ENCODE data around the gene NBPF6.
"Not testable (repeated sequence)": the region's sequence is repeated elsewhere in the genome, so short reads cannot be mapped to it uniquely, and the experiment has no call there.

Gene NBPF6

DNA sequence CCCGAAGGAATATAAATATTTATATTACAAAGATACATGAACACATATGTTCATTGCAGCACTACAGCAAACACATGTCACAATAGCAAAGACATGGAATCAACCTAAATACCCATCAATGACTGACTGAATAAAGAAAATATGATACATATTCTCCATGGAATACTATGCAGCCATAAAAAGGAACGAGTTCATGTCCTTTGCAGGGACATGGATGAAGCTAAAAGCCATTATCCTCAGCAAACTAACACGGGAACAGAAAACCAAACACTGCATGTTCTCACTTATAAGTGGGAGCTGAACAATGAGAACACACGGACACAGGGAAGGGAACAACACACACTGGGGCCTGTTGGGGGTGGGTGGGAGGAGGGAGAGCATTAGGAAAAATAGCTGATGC lies 46.7 kb downstream of the NBPF6 start:
- DNase-seq (ENCODE audit: low spot score), result not testable (repeated sequence)

DNA sequence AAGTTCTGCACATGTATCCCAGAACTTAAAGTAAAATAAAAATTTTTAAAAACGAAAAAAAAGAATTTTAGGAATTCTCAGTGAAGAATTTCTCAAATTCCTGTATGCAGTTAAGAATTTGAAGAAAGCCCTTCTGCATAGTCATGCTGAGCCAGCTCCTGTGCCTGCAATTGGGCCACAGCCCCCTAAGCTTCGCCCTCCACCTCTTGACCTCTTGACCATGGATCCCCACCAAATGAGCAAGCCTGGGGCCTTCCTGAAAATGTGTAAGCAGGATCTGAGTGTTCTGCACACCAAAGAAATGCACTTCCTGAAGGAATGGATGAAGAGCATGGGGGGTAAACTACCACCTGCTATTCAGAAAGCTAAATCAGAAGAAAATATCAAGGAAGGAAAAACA lies 52.0 kb downstream of the NBPF6 start:
- no peak for DNase-seq (ENCODE audit: low spot score)

DNA sequence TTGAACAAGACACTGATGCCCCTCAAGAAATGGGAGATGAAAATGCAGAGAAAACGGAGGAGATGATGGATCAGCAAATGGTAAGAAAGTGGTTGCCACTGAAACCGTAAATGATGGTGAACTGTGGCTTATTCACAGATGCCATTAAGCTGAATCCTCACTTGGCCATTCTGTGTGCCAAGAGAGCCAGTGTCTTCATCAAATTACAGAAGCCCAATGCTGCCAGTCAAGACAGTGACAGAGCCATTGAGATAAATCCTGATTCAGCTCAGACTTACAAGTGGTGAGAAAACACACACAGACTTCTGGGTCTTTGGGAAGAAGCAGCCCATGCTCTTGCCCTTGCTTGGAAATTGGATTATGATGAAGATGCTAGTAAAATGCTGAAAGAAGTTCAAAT lies 52.5 kb downstream of the NBPF6 start:
- no peak for DNase-seq (ENCODE audit: low spot score)

DNA sequence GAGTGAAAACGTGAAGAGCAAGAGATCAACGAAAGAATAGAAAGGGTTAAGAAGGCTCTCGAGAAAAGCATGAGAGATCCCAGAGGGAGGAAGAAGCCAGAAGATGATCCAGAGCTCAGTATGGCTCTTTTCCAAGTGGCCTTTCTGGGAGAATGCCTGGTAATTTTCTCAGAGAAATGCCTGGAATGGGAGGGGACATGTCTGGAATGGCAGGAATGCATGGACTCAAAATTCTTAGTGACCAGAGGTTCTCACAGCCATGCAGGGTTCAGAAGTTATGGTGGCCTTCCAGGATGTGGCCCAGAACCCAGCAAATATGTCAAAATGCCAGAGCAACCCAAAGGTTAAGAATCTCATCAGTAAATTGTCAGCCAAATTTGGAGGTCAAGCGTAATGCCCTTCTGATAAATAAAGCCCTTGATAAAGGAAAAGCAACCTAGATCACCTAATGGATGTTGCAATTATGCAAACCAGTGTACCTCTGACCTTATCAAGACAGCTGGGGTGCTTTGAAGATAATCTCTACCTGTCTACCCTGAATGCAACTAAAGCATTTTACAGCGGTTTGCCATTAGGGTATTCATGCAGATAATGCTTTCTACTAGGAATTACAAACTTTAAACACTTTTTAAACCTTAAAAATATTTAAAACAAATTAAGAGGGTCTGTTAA lies 53.1 kb downstream of the NBPF6 start:
- no peak for DNase-seq (ENCODE audit: low spot score)

DNA sequence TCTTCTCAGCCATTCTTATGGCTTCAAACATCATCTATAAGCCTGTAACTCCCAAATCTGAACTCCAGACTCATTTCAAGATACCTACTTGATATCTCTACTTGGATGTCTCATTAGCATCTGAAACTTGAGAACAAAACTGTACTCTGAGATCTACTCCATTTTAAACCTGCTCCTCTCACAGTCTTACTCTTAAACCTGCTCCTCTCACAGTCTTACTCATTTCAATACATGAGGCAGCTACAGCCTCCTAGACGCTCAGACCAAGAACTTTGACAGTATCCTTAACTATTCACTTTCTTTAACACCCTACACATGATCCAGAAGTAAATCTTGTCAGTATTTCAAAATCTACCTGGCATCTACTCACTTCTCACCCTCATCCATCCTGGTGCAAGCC lies 54.3 kb downstream of the NBPF6 start:
- no peak for DNase-seq (ENCODE audit: low spot score)

DNA sequence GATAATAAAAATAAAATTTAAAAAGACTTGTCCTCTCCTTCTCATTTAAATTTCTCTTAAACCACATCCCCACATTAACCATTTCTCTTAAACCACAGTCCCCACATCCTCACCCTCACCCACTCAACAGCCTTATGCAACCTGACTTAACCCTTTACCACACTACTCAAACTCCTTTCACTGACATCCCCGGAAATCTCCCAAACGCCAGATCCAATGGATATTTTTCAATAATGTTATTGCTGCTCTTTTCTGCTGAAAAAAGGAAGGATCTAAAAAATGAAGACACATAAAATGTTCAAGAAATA lies 55.6 kb downstream of the NBPF6 start:
- no peak for DNase-seq (ENCODE audit: low spot score)

DNA sequence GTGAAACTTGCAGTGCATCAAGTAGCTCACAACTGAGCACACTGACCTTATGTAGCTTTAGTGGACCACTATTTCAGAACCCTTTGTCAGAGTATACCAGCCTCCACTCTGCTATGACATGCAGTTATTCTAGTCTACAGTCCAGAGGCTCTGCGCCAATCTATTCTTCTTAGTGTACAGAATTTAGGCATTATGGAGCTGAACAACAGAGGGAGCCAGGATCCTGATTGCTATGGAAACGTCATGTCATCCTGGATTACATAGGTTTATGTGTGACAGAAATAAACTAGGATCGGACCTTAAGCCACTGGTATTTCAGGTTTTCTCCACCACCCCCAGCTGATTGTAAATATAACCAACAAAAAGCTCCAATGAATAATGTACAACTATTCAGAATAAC lies 61.6 kb downstream of the NBPF6 start:
- DNase-seq (ENCODE audit: low spot score), result no peak

DNA sequence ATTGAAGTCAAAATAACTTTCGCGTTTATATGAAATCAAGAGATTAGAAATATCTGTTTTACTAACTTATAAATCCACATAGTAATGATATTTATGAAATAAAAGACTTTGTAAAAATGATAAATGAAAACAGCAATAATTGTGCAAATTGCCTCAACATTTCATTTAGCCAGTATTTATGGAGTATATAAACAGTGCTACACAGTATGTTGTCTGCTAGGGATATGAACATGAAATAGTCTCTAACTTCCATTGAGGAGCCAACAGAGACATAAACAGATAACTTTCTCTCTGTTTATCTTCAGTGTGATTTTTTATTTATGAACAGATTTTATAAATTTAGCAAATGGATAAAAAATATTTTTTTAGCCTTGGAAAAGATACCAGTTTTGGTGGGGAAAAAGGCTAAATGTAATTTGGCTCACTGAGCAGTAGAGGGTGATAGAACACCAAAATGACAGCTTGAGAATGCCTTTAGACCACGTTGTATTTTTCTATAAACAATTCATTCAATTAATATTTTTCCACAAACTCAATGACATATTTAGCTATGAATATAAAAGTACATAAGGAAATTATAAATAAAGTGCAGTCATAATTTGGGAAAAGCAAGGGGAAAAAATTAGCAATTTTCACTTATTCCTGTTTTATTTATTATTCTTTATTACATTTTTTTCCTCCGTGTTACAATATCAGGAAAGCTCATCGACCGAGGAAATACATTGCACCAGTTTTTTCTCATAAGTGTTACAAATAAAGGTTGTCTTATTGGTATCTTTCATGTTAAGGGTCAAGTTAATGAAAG lies 62.3 kb downstream of the NBPF6 start:
- peak; percentile 33 for DNase-seq (ENCODE audit: low spot score)

DNA sequence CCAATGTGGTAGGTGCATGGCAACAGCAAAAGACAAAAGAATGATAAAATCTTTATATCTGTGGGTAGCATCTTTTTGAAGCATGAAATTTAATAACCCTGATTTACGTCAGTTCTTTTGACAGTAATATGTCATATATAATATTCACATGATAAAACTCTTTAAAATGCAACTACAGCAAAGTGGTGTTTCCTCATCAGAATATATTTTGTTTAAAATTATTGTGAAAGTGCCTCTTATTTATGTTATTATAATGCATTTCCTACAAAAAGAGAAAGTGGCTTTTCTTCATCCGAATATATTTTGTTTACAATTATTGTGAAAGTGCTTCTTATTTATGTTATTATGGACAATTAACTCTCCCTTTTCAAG lies 62.9 kb downstream of the NBPF6 start:
- no peak for DNase-seq (ENCODE audit: low spot score)

DNA sequence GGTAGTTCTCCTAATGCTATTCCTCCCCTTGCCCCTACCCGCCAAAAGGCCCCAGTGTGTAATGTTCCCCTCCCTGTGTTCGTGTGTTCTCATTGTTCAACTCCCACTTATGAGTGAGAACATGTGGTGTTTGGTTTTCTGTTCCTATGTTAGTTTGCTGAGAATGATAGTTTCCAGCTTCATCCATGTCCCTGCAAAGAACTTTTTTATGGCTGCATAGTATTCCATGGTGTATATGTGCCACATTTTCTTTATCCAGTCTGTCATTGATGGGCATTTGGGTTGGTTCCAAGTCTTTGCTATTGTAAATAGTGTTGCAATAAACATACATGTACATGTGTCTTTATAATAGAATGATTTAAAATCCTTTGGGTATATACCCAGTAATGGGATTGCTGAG lies 63.8 kb downstream of the NBPF6 start:
- not testable (repeated sequence) for DNase-seq (ENCODE audit: low spot score)

DNA sequence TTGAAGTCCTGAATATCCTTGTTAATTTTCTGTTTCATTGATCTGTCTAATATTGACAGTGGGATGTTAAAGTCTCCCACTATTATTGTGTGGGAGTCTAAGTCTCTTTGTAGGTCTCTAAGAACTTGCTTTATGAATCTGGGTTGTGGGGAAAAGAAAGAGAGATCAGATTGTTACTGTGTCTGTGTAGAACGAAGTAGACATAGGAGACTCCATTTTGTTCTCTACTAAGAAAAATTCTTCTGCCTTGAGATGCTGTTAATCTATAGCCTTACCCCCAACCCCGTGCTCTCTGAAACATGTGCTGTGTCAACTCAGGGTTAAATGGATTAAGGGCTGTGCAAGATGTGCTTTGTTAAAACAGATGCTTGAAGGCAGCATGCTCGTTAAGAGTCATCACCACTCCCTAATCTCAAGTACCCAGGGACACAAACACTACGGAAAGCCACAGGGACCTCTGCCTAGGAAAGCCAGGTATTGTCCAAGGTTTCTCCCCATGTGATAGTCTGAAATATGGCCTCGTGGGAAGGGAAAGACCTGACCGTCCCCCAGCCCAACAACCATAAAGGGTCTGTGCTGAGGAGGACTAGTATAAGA lies 67.3 kb downstream of the NBPF6 start:
- DNase-seq (ENCODE audit: low spot score), result not testable (repeated sequence)
